GM12878 (cell line): Measurements from ENCODE around the gene ADAMTS2. TPM values are rescaled to one million over a fixed set of nuclear protein-coding genes. Genes with fewer than 3 reads are reported as not detected.

Experiments used
- ATAC-seq: fragments of 200-7000 bp; cut with Tn5 transposase; 3 replicates; pipeline ENCODE4 v1.9.1; 2020; ENCODE audit warnings: mild to moderate bottlenecking, moderate library complexity
- BruUV-seq: library from RNA; stranded (reverse); fragments of 400-500 nt; replicated peaks from 2 replicates; lab custom pipeline; 2021; lab: Mats Ljungman, UMichigan
- CTCF ChIA-PET: fragments of 300-600 bp; sonication (Branson Sonifier 250); formaldehyde crosslinking; extraction: SDS; loops from one replicate; lab custom pipeline; 2021; ENCODE audit warnings: inconsistent platforms; lab: Yijun Ruan, JAX
- POLR2A ChIA-PET: fragments of 350-600 bp; formaldehyde crosslinking; extraction: SDS; loops from one replicate; lab custom pipeline; 2021; ENCODE audit warnings: inconsistent platforms; lab: Charles Lee
- RAD21 ChIA-PET: fragments of 300-600 bp; sonication (Branson Sonifier 250); formaldehyde crosslinking; loops from one replicate; lab custom pipeline; 2023; ENCODE audit warnings: antibody characterized with exemption; ENCODE audit not compliant: unreplicated experiment; lab: Charles Lee
- SMC1A ChIA-PET: fragments of 300-600 bp; sonication (Branson Sonifier 250); formaldehyde crosslinking; loops from one replicate; lab custom pipeline; 2023; ENCODE audit not compliant: unreplicated experiment, uncharacterized antibody; lab: Charles Lee
- DNase-seq: peaks from one replicate; pipeline ENCODE4 v3.0.0-alpha.2; 2011; ENCODE audit warnings: low read depth, low spot score
- FAIRE-seq: peaks from 3 replicates; lab custom pipeline; 2011; peaks lifted over from hg19 to GRCh38; lab: Jason Lieb, UNC
- H2AFZ ChIP-seq: 2 replicates; pipeline ENCODE4 v1.6.0; 2011; ENCODE audit warnings: low read depth, low read length, control low read depth; ENCODE audit not compliant: control insufficient read depth
- H3K27ac ChIP-seq: 2 replicates; pipeline ENCODE4 v1.5.1; 2011; ENCODE audit warnings: control low read depth; ENCODE audit not compliant: control insufficient read depth, insufficient read depth
- H3K27me3 ChIP-seq, 2 experiments: replicated peaks in 1 of 2; 2 replicates each; pipeline versions ENCODE4 v1.6.0 to v1.6.1; 2011; ENCODE audit warnings: low read length in 1 of 2; ENCODE audit not compliant: control insufficient read depth in 2 of 2, insufficient read depth in 2 of 2
- H3K36me3 ChIP-seq, 2 experiments: 2 replicates each; pipeline ENCODE4 v1.5.1; 2011; ENCODE audit warnings: low read length in 1 of 2; ENCODE audit not compliant: control insufficient read depth in 2 of 2, insufficient read depth in 2 of 2
- H3K4me1 ChIP-seq: 2 replicates; pipeline ENCODE4 v1.6.1; 2011; ENCODE audit warnings: mild to moderate bottlenecking, low read length, moderate library complexity, mixed read lengths; ENCODE audit not compliant: control insufficient read depth, insufficient read depth
- H3K4me2 ChIP-seq: 2 replicates; pipeline ENCODE4 v1.6.0; 2011; ENCODE audit warnings: control low read depth; ENCODE audit not compliant: control insufficient read depth, insufficient read depth
- H3K4me3 ChIP-seq: fragments of 200-600 bp; sonication (generic); 2 replicates; pipeline ENCODE4 v1.5.1; 2016
- H3K79me2 ChIP-seq: 2 replicates; pipeline ENCODE4 v1.6.0; 2011; ENCODE audit warnings: low read length; ENCODE audit not compliant: control insufficient read depth, insufficient read depth
- H3K9ac ChIP-seq: 2 replicates; pipeline ENCODE4 v1.8.0; 2011; ENCODE audit warnings: low read length, control low read depth, mixed read lengths; ENCODE audit not compliant: control insufficient read depth, insufficient read depth
- H3K9me3 ChIP-seq: replicated peaks from 3 replicates; pipeline ENCODE4 v1.5.1; 2011; ENCODE audit warnings: mild to moderate bottlenecking, low read length; ENCODE audit not compliant: control insufficient read depth, insufficient read depth
- H4K20me1 ChIP-seq: 2 replicates; pipeline ENCODE4 v1.6.0; 2011; ENCODE audit not compliant: control insufficient read depth, insufficient read depth
- CHD4 ChIP-seq: fragments of 200-600 bp; sonication (generic); IDR thresholded peaks from 2 replicates; pipeline ENCODE4 v1.6.1; 2016; ENCODE audit warnings: mild to moderate bottlenecking
- GABPA ChIP-seq: IDR thresholded peaks from 2 replicates; pipeline ENCODE4 v1.6.1; 2014; ENCODE audit warnings: antibody characterized with exemption, low read depth, mild to moderate bottlenecking, inconsistent platforms
- HDGF ChIP-seq: fragments of 450-650 bp; IDR thresholded peaks from 2 replicates; pipeline ENCODE4 v1.6.1; 2016; ENCODE audit warnings: antibody characterized with exemption
- IRF3 ChIP-seq: fragments of 450-650 bp; IDR thresholded peaks from 2 replicates; pipeline ENCODE4 v1.6.1; 2014; ENCODE audit warnings: mild to moderate bottlenecking
- JUND ChIP-seq: IDR thresholded peaks from 2 replicates; pipeline ENCODE4 v1.6.1; 2012; ENCODE audit warnings: low read depth, mild to moderate bottlenecking, low read length, improper control_type of control experiment, moderate library complexity
- KLF5 ChIP-seq: fragments of 450-650 bp; IDR thresholded peaks from 2 replicates; pipeline ENCODE4 v1.6.1; 2014; ENCODE audit warnings: mild to moderate bottlenecking; ENCODE audit not compliant: partially characterized antibody
- LARP7 ChIP-seq: fragments of 450-650 bp; IDR thresholded peaks from 2 replicates; pipeline ENCODE4 v1.6.1; 2017; ENCODE audit warnings: mild to moderate bottlenecking
- NFYA ChIP-seq: IDR thresholded peaks from 2 replicates; pipeline ENCODE4 v1.6.1; 2011; ENCODE audit warnings: low read depth, mild to moderate bottlenecking, low read length, improper control_type of control experiment, borderline replicate concordance
- POLR2AphosphoS2 ChIP-seq: IDR thresholded peaks from 2 replicates; pipeline ENCODE4 v1.6.1; 2011; ENCODE audit warnings: low read depth, mild to moderate bottlenecking, low read length, improper control_type of control experiment, moderate library complexity
- ZNF384 ChIP-seq: IDR thresholded peaks from 2 replicates; pipeline ENCODE4 v1.6.1; 2012; ENCODE audit warnings: low read depth, mild to moderate bottlenecking, low read length, improper control_type of control experiment, borderline replicate concordance
- ZZZ3 ChIP-seq: IDR thresholded peaks from 2 replicates; pipeline ENCODE4 v1.6.1; 2011; ENCODE audit warnings: low read depth; ENCODE audit not compliant: control insufficient read depth, insufficient read length
- WGBS: methylation state at CpG from one replicate; pipeline ENCODE4 v1.1.6; 2016; ENCODE audit warnings: low lambda C conversion rate; ENCODE audit not compliant: insufficient replicate concordance, insufficient coverage; ENCODE audit errors: missing lambda C conversion rate; 5-methylcytosine and 5-hydroxymethylcytosine counted together
- in situ Hi-C: fragments of 300-500 bp; cut with MboI; formaldehyde crosslinking; loops from 9 replicates; pipeline ENCODE4 v1.14.3; 2018; ENCODE audit warnings: mixed read lengths
- intact Hi-C: fragments of 100-400 bp; cut with micrococcal nuclease; formaldehyde crosslinking; loops from one replicate; pipeline ENCODE4 v1.14.2; 2022; ENCODE audit not compliant: unreplicated experiment
- polyA plus RNA-seq, 11 experiments: library from polyadenylated mRNA; depleted of rRNA in 4 of 11; unstranded in 6 of 11; stranded (reverse) in 5 of 11; fragments of >200 nt; fragmentation: Nextera tagmentation in 4 of 11; fragmentation: Illumina TruSeq in 1 of 11; extraction: Ambion mirVana in 4 of 11; extraction: Trizol in 1 of 11; gene quantifications; 1 replicate in 1 of 11; 2 replicates in 10 of 11; pipeline versions ENCODE4 v1.2.1 to v1.2.3, GENCODE V29; 2011 to 2016; ENCODE audit warnings: inconsistent platforms in 2 of 11, missing spikeins in 2 of 11, low read depth in 1 of 11
- total RNA-seq, 4 experiments: library from RNA; depleted of rRNA in 3 of 4; stranded (reverse); fragments of >200 nt in 3 of 4; fragmentation: Illumina TruSeq in 1 of 4; extraction: Trizol in 1 of 4; gene quantifications; 2 replicates each; pipeline versions ENCODE4 v1.2.1 to v1.2.3, GENCODE V29; 2013 to 2021
- TF ChIP-seq, protein P1 (sequence below): fragments of 450-650 bp; formaldehyde crosslinking; IDR thresholded peaks from 2 replicates; pipeline ENCODE4 v1.4.0; 2020; ENCODE audit warnings: mild to moderate bottlenecking, moderate library complexity

ADAMTS2 gene
- total and polyA plus RNA-seq, 10 of the 15 experiments (the other 5 are each of a cell fraction or from before 2014, with no cell fraction given) = 0.03 to 0.05 TPM; not detected in 8

GRCh38 chr5:179137643-179138567 lies 207.4 kb downstream of the ADAMTS2 start (continued):
- no peak for TF ChIP-seq ZZZ3

- Histone ChIP-seq H3K4me2 (no peak overlapping the region), H3K36me3 (no peaks in the 10 kb centered on the region), H4K20me1 (no peaks in the 10 kb centered on the region), H3K9me3 (peaks cover 1% of the 10 kb centered on the region; the same call in 1 of the 3 replicates), H3K4me3 (no peak overlapping the region), H3K27me3 (no peaks in the 10 kb centered on the region), H3K9ac (no peak overlapping the region), H3K27ac (no peak overlapping the region), H3K79me2 (no peaks in the 10 kb centered on the region), H3K4me1 (no peaks in the 10 kb centered on the region), H2AFZ (no peak overlapping the region)
- no peak for FAIRE-seq
- ChIA-PET POLR2A (no interaction called here), RAD21 (no interaction called here), CTCF (no interaction called here), SMC1A (no interaction called here)
- BruUV-seq = no TSS peak
- intact Hi-C loops (no loop called here), in situ Hi-C loops (no loop called here)
- TF ChIP-seq, protein P1, sequence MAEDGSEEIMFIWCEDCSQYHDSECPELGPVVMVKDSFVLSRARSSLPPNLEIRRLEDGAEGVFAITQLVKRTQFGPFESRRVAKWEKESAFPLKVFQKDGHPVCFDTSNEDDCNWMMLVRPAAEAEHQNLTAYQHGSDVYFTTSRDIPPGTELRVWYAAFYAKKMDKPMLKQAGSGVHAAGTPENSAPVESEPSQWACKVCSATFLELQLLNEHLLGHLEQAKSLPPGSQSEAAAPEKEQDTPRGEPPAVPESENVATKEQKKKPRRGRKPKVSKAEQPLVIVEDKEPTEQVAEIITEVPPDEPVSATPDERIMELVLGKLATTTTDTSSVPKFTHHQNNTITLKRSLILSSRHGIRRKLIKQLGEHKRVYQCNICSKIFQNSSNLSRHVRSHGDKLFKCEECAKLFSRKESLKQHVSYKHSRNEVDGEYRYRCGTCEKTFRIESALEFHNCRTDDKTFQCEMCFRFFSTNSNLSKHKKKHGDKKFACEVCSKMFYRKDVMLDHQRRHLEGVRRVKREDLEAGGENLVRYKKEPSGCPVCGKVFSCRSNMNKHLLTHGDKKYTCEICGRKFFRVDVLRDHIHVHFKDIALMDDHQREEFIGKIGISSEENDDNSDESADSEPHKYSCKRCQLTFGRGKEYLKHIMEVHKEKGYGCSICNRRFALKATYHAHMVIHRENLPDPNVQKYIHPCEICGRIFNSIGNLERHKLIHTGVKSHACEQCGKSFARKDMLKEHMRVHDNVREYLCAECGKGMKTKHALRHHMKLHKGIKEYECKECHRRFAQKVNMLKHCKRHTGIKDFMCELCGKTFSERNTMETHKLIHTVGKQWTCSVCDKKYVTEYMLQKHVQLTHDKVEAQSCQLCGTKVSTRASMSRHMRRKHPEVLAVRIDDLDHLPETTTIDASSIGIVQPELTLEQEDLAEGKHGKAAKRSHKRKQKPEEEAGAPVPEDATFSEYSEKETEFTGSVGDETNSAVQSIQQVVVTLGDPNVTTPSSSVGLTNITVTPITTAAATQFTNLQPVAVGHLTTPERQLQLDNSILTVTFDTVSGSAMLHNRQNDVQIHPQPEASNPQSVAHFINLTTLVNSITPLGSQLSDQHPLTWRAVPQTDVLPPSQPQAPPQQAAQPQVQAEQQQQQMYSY = no peak
- no peak for TF ChIP-seq POLR2AphosphoS2
- no peak for TF ChIP-seq NFYA
- no peak for TF ChIP-seq JUND
- no peak for TF ChIP-seq ZNF384
- no peak for TF ChIP-seq LARP7
- TF ChIP-seq HDGF = no peak
- TF ChIP-seq KLF5 = no peak
- TF ChIP-seq GABPA = no peak
- no peak for TF ChIP-seq CHD4
- TF ChIP-seq IRF3 = no peak
- 40% methylated on average over 13 of the region's 13 CpGs for WGBS
- ATAC-seq = no peak
- DNase-seq = no peak
Observed at GRCh38 chr5:179137016-179137642, 208.1 kb downstream of the ADAMTS2 start.
